ENCODE measurements around the gene GSK3A.

The GSK3A gene

DNA sequence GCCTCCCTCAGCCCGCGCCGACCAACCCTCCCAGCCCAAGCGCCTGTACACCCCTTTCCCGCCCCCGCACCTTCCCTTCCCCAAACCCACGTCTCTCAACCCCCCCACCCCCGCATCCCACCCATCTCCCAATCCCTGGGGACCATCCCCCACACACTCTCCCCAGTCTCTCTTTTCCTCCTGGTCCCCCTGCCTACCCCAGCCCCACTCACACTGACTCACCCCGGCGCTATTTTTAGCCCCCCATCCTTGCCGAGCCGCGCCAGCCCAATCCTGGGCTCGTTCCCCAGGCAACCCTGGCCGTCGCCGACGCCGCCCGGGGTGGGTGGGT, 38.4 kb upstream of the GSK3A start:
- DNase-seq, result no peak

DNA sequence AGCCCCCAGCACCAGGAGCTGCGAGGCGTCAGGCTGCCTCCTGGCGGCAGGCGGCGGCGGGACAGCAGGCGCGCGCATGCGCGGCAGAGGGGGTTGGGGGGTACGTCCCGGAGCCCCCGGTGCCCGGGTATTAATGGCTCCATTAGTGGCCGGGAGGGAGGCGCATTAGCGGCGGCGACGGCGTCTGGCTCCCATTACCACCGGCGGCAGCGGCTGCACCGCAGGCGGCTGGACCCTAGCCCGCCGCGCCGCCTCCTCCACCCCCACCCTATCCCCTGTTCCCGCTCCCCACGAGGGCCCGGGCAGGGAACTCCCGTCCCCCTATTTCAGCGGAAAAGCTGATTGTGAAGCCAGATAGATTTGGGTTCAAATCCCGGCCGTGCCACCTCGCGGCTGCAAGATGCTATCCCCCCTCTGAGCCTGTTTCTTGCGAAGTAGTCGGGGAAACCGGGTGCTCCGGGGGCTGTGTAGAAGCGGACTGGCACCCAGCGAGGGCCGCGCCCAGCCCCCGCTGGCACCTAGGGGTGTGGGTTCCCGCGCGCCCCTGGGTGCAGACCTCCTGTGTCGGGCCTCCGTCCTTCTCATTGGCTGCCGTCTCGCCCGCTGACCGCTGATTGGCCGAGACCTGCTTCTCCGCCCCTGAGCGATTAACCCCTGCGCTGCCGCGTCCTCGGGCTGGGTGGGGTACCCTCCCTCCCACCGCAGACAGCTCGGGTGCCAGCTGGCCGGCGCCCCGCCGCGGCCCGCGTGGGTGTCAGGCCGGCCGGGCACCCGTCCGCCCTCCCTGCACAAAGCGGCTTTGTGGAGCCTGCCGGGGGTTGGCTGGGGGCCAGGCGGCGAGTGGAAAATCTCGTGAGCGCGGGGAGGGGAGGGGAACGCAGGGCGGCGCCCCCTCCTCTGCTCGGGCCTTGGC, 37.8 kb upstream of the GSK3A start:
- peak; percentile 95 for DNase-seq

DNA sequence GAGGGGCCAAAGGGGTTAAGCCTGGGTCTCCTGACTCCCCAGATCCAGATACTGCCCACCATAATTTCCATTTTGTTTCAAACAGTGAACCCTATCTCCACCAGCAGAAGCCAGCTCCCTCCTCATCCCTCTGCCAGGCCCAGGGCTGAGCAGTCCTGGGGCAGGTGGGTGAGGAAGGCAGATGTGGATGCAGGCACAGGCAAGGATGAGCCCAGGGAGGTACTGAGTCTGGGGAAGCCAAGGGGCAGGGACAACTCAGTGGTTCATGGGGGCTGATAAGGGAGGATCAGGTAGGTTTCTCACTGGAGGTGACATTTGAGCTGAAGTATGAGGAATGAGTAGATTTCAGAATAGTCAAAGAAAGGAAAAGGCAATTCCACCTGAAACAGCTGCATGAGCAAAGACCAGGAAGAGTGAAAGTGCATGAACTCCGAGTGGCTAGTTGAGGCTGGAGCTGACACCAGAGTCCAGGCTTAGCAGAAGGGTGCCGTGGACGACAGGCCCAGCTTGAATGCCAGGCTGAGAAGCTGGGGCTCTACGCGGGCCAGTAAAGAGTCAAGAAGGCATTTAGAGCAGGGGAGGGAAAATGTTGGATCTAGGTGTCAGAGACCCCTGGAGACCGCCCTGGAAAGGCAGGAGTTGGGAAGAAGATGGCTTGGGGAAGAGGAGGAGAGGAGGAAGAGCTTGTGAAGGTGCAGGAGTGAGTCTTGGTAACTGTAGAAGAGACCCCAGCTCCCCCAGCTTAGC, 36.9 kb upstream of the GSK3A start:
- DNase-seq, result peak; percentile 58

- DNase-seq, result peak; percentile 59
These were observed 36.2 kb upstream of the GSK3A start for GRCh38 chr19:42278452-42279154.

- peak; percentile 61 for DNase-seq
These were observed 35.5 kb upstream of the GSK3A start for GRCh38 chr19:42277821-42278451.

DNA sequence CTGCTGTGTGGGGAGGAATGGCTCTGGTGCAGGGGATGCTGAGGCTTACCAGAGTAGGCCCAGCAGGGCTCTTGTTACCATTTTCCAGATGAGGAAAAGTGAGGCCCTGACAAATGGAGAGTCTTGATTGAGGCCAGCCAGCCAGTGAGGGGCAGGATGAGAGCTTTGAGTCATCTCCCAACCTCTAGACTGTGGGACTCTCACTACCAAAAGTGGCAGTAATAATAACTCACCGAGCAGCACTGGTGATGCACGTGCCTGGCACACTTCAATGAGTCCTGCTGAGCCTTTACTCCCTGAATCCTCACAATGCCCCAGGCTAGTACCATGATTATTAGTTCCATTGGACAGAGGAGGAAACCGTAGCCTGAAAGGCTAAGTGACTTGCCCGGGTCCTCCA, 34.4 kb upstream of the GSK3A start:
- DNase-seq, result peak; percentile 65

DNA sequence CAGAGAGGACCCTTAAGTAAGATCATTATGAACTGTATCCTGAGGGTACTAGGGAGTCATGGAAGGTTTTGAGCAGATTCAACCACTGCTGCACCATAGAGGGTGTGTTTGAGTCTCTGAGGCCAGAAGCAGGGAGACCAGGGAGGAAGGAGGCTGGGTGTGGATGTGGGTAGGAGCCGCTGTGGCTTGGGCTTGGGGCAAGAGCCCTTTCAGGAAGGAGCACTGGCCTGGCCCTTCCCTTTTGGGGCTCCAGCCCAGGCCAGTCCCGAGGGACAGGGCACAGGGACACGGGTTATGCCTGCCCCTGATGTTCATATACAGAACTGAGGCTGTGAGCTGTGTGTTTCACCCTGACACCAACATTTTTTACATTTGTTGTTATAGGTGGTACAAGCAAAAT, 33.9 kb upstream of the GSK3A start:
- DNase-seq, result peak; percentile 59

DNA sequence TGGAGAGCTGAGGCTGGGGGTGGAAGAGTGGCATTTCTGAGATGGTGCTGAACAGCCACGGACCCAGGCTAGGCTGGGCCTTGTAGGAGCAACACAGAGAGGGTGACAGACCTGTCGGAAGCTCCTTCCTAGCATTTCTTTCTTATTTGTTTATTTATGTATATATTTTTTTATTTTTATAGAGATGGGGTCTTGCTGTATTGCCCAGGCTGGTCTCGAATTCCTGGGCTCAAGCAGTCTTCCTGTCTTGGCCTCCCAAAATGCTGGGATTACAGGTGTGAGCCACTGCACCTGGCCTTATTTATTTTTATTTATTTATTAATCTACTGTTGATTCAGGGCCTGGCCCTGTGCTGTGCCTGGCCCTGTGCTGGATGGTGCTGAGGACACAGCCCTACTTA, 33.1 kb upstream of the GSK3A start:
- no peak for DNase-seq

DNA sequence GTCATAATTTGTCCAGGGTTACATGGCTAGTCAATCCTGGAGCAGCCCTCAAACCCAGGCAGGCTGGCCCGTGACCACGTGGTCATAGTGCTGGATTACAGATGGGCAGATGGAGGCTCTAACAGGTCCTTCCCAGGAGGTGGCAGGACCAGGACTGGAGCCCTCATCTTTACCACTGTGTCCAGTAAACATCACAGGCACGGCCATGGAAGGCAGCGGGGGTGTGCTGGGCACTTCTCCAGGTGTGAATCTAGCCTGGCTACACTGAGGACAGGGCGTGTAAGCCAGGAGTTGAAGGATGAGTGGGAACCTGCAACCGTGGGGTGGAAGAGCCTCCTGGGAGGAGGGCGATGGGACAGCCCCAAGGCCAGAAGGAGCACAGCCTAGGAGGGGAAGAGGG, 32.7 kb upstream of the GSK3A start:
- peak; percentile 57 for DNase-seq

DNA sequence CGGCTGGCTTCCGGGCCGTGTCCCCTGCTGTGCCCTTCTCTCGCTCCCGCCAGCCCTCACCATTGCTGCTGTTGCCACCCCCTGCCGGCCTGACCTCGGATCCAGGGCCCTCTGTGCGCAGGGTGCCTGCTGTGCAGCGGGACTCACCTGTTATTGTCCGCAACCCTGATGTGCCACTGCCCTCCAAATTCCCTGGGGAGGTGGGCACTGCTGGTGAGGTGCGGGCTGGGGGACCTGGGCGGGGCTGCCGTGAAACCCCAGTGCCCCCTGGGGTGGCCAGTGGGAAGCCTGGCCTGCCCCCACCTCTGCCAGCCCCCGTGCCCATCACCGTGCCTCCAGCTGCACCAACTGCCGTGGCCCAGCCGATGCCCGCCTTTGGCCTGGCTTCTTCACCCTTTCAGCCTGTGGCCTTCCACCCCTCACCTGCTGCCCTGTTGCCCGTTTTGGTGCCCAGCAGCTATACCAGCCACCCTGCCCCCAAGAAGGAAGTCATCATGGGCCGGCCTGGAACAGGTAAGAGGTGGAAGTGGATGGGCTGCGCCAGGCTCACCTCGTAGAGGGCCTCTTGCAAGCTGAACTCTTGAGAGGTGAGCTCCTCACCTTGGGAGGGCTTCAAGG, 31.8 kb upstream of the GSK3A start:
- peak; percentile 61 for DNase-seq

DNA sequence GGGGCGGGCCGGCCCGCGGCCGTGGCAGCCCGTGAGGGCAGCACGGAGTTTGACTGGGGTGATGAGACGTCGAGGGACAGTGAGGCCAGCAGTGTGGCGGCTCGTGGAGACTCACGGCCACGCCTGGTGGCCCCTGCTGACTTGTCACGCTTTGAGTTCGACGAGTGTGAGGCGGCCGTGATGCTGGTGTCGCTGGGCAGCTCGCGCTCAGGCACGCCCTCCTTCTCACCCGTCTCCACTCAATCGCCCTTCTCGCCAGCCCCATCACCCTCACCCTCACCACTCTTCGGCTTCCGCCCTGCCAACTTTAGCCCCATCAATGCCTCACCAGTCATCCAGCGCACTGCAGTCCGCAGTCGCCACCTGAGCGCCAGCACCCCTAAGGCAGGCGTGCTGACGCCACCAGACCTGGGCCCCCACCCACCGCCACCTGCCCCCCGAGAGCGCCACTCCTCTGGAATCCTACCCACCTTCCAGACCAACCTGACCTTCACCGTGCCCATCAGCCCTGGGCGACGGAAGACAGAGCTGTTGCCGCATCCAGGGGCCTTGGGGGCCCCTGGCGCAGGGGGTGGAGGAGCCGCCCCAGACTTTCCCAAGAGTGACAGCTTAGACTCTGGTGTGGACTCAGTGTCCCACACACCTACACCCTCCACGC, 31.1 kb upstream of the GSK3A start:
- DNase-seq, result peak; percentile 57

DNA sequence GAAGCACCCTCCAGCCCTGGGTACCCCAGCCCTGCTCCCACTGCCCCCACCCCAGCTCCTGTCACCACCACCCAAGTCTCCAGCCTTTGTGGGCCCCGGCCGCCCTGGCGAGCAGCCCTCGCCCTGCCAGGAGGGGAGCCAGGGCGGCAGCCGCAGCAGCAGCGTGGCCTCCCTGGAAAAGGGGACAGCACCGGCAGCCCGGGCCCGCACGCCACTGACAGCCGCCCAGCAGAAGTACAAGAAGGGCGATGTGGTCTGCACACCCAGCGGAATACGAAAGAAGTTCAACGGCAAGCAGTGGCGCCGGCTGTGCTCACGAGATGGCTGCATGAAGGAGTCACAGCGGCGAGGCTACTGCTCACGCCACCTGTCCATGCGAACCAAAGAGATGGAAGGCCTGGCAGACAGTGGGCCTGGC, 30.6 kb upstream of the GSK3A start:
- peak; percentile 61 for DNase-seq

- no peak for DNase-seq
These were observed 30.1 kb upstream of the GSK3A start for GRCh38 chr19:42272535-42272897.

GRCh38 chr19:42271861-42272534, 29.6 kb upstream of the GSK3A start:
- DNase-seq, result peak; percentile 60

GRCh38 chr19:42271045-42271419, 28.6 kb upstream of the GSK3A start:
- no peak for DNase-seq

DNA sequence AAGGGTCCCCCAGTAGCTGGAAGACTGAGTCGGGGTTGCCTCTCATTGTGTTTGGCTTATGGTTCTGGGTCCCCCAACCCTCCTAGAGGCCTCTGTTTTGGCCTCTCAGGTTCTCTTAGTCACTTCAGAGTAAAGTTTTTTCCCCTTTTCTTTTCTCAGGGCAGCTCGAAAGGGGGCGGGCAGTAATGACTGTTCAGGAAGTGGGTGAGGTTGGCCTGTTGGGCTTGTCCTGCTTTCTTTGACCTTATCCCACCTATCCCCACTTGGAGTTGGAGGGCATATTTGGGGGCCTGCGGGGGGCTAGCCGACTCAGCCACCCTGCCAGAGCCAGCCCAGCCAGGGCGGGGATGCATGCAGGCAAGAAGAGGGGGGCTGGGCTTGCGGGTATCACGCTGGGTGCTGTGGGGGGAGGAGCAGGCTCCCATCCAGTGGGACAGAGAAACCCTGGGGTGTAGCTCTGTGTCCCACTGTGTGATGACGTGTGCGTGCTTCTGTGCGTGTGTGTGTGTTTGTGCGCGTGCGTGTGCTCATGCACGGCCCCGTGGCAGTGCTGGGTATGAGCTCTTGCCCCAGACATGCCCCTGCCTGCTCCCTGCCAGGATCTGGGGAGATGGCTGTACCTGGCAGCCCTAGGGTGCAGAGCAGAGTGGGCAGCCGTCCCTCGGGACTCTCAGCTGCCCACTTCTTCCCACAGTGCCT, 28.1 kb upstream of the GSK3A start:
- DNase-seq, result peak; percentile 86

DNA sequence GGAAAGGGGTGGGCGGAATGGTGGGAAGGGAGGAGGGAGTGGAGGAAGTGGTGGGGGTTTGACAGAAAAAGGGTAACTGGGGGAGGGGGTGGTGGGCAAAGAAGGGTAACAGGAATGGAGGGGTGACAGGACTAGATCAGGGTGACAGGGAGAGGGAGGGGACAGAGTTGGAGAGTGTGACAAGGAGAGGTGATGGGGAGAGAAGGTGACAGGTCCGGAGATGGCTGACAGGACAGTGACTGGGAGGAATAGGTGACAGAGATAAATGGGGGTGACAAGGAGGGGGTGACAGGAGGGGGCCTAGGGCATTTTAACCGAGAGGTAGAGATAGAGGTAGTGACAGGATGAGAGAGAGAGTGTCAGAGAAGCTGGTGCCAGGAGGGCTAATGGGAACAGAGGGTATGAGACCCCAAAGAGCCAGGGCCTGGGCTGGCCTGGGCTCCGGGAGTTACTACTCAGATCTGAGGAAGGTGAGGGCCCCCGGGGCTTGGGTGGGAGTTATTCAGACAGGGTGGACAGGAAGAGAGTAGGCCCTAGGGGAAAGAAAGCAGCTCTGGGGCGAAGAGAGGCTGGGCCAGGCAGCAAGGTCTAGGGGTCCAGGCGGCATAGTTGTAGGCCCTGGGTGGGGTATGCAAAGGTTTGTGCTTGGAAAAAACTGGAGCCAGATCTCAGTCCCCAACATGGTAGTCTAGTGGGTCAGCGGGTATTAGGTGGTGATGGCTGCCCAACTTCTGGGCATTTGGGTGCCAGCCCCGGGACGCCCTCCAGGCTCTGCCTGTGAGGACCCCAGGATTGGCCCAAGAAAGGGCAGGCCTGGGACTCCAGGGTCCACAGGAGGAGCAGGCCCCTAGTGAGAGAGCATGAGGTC, 27.3 kb upstream of the GSK3A start:
- peak; percentile 66 for DNase-seq

DNA sequence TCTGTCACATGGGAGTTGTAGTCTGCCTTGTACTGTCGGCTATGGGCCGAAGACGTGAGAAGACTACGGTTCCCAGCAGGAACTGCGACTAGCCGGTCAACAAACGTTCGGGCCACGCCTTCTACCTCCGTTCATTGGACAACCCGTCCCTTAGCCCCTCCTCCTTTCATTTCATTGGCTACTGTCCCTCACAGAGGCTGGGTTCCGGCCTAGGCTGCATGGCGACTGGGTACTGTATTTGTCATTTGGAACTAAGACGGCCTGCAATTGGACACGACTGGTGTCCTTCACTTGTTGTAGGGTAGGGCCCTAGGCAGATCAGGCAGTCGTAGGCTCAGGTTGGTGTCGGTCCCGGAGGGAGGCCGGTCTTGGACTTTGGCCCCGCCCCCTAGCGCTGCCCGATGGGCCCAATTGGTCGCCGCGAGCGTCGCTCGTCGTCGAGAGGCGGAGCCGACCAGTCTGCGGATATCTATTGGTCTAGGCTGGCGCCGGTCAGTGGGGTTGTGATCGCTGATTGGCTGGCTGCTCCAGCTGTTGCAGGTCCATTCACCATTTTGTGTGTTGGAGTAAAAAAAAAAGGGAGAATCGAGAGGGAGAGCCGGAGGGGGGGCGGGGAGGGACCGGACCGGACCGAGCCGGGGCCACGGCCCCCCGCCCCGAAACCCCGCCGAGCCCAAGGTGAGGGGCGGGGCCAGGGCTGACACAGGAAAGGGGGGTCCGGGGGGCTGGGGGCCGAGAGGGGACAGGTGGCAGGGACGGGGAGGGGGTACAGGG, 26.5 kb upstream of the GSK3A start, which contains the start of gene CIC:
CIC (plus strand) TSS at position 549 of the 774 bp plus-strand sequence. CDS start 2,532 bp downstream, outside the sequence.
- peak; percentile 100 for DNase-seq

DNA sequence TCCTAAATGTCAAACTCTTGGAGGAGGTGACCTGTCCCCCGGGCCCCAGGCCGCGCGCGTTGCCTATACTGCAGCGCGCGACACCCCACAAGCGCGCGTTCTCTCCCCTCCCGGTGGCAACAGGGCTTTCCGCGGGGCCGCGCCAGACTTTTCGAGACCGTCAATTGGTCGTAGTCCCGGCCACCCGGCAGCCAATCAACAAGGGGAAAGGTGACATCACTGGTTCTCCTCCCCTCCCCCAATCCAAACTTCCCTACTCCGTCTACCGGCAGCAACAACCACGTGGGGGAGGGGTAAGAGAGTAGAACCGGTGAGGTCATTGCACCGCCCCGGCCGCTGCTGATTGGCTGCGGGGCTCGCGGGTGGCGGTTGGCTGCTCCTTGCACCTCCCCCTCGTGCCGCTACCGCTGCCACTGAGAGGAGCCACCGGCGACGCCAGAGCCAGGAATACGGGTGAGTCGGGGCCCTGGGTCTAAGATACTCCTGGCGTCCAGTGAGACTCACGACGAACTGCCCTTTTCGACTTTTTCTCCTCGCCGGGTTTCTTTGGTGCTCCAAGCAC, 25.8 kb upstream of the GSK3A start:
- peak; percentile 98 for DNase-seq
